ENCODE measurements around the gene ARHGDIB. TPM values are rescaled to one million over a fixed set of nuclear protein-coding genes. Genes with fewer than 3 reads are reported as not detected.

ARHGDIB gene
- total RNA-seq, 1 donor from 2014 or later, result 19.0 TPM

DNA sequence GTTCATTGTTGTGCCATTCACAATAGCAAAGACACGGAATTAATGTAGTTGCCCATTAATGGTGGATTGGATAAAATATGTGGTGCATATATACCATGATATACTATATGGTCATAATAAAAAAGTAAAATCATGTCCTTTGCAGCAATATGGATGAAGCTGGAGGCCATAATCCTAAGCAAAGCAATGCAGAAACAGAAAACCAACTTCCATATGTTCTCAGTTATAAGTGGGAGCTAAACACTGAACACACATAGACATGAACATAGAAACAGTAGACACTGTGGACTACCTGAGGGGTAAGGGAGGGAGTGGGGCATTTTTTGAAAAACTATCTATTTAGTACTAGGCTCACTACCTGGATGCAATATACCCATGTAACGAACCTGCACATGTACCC, 20.0 kb downstream of the ARHGDIB start:
- Histone ChIP-seq H3K27ac (ENCODE audit: low read depth, low read length) (no peak overlapping the region), H3K4me3 (ENCODE audit: insufficient read depth, low read depth, low read length) (no peak overlapping the region), H3K79me2 (ENCODE audit: insufficient read depth, low read length) (no peaks in the 10 kb centered on the region), H3K27me3 (ENCODE audit: insufficient read depth, low read length) (no peaks in the 10 kb centered on the region), H2AFZ (ENCODE audit: low read depth, low read length) (no peak overlapping the region), H3K4me1 (ENCODE audit: insufficient read depth, low read length) (no peaks in the 10 kb centered on the region), H4K20me1 (ENCODE audit: insufficient read depth, low read length) (no peaks in the 10 kb centered on the region), H3K4me2 (ENCODE audit: low read length) (no peak overlapping the region), H3K36me3 (ENCODE audit: insufficient read depth, low read length) (no peaks in the 10 kb centered on the region), H3K9ac (ENCODE audit: low read length) (no peak overlapping the region), H3K9me3 (ENCODE audit: insufficient read depth, low read depth, low read length) (no peaks in the 10 kb centered on the region)
- peaks cover 3% of the 10 kb centered on the region for H3K9me3 Mint-ChIP-seq (ENCODE audit: unreplicated experiment)
- FAIRE-seq (no peak), DNase-seq (ENCODE audit: low read depth) (no peak)
- H3K27ac Mint-ChIP-seq (ENCODE audit: unreplicated experiment), result no peak overlapping the region
- H3K4me1 Mint-ChIP-seq (ENCODE audit: low read depth, unreplicated experiment), result no peaks in the 10 kb centered on the region
- TF ChIP-seq, protein P1, sequence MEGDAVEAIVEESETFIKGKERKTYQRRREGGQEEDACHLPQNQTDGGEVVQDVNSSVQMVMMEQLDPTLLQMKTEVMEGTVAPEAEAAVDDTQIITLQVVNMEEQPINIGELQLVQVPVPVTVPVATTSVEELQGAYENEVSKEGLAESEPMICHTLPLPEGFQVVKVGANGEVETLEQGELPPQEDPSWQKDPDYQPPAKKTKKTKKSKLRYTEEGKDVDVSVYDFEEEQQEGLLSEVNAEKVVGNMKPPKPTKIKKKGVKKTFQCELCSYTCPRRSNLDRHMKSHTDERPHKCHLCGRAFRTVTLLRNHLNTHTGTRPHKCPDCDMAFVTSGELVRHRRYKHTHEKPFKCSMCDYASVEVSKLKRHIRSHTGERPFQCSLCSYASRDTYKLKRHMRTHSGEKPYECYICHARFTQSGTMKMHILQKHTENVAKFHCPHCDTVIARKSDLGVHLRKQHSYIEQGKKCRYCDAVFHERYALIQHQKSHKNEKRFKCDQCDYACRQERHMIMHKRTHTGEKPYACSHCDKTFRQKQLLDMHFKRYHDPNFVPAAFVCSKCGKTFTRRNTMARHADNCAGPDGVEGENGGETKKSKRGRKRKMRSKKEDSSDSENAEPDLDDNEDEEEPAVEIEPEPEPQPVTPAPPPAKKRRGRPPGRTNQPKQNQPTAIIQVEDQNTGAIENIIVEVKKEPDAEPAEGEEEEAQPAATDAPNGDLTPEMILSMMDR (IDR thresholded peaks at IDR 0.05; ENCODE audit: insufficient read depth, low read depth, low read length), result no peak
- no peak for TF ChIP-seq EZH2 (IDR thresholded peaks at IDR 0.05; ENCODE audit: insufficient read depth, low read length)
- H3K36me3 Mint-ChIP-seq (ENCODE audit: low read depth, unreplicated experiment), result peaks cover 15% of the 10 kb centered on the region
- no peak overlapping the region for H3K4me3 Mint-ChIP-seq (ENCODE audit: unreplicated experiment)
- H3K27me3 Mint-ChIP-seq (ENCODE audit: low read depth, unreplicated experiment), result no peaks in the 10 kb centered on the region

DNA sequence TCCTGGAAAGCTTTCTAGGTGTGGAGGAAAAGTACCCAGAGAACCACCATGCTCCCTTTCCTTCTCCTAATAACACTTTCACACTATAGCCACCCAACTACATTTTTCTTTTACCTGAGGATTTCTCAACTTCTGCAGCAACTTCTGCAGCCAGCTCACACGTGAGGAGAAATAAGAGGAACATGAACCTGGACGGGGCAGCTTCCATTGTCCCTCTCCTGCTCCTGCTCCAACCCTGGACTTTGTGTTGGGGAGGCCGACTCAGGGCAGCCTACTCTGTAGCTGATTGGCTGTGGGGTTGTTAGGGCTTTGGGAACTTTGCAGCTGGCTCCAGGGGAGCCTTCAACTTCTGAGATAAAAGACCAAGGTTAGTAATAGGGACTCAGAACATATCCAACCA, 23.1 kb downstream of the ARHGDIB start, which contains the start of gene ERP27:
Gene ERP27 (minus strand): TSS at position 237 of the 400 bp plus-strand sequence. CDS start 29 bp downstream, at position 208.
- no peaks in the 10 kb centered on the region for H3K36me3 ChIP-seq (ENCODE audit: insufficient read depth, low read length)
- H3K36me3 Mint-ChIP-seq (ENCODE audit: low read depth, unreplicated experiment), result peaks cover 10% of the 10 kb centered on the region
- H3K9ac ChIP-seq (ENCODE audit: low read length), result no peak within 1 kb of the TSS
- H3K4me3 Mint-ChIP-seq (ENCODE audit: unreplicated experiment), result no peak within 1 kb of the TSS
- FAIRE-seq (no peak), DNase-seq (ENCODE audit: low read depth) (no peak)
- no peak within 1 kb of the TSS for H2AFZ ChIP-seq (ENCODE audit: low read depth, low read length)
- no peaks in the 10 kb centered on the region for H3K9me3 ChIP-seq (ENCODE audit: insufficient read depth, low read depth, low read length)
- peaks cover 3% of the 10 kb centered on the region for H3K9me3 Mint-ChIP-seq (ENCODE audit: unreplicated experiment)
- TF ChIP-seq EZH2 (IDR thresholded peaks at IDR 0.05; ENCODE audit: insufficient read depth, low read length), result no peak
- TF ChIP-seq, protein P1 (IDR thresholded peaks at IDR 0.05; ENCODE audit: insufficient read depth, low read depth, low read length), result no peak
- peaks cover 6% of the 10 kb centered on the region for H3K4me1 Mint-ChIP-seq (ENCODE audit: low read depth, unreplicated experiment)
- no peaks in the 10 kb centered on the region for H3K27me3 Mint-ChIP-seq (ENCODE audit: low read depth, unreplicated experiment)
- no peaks in the 10 kb centered on the region for H3K79me2 ChIP-seq (ENCODE audit: insufficient read depth, low read length)
- H3K4me3 ChIP-seq (ENCODE audit: insufficient read depth, low read depth, low read length), result no peak within 1 kb of the TSS
- no peak within 1 kb of the TSS for H3K4me2 ChIP-seq (ENCODE audit: low read length)
- H3K27me3 ChIP-seq (ENCODE audit: insufficient read depth, low read length), result no peaks in the 10 kb centered on the region
- H3K4me1 ChIP-seq (ENCODE audit: insufficient read depth, low read length), result no peaks in the 10 kb centered on the region
- no peaks in the 10 kb centered on the region for H4K20me1 ChIP-seq (ENCODE audit: insufficient read depth, low read length)
- H3K27ac ChIP-seq (ENCODE audit: low read depth, low read length), result no peak within 1 kb of the TSS
- H3K27ac Mint-ChIP-seq (ENCODE audit: unreplicated experiment), result peak within 1 kb of the TSS; percentile 71

DNA sequence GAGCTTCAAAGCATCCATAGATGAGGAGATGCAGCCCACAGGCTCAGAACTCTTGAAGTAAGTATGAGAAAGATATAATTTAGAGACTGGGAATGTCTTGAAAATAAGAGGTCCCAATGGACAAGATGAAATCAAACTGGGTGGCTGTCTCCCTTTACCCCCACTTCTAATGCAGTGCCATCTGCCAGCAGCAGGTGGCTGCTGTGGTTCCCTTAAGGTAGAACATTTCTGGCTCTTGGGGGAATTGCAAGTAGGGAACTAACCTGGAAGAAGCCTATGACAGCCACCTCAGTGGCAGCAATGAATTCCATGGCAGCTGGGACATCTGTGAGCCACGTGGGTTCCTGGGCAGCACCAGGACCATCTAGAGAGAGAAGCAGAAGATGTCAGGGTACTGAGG, 23.7 kb downstream of the ARHGDIB start:
- no peak overlapping the region for H2AFZ ChIP-seq (ENCODE audit: low read depth, low read length)

More for the DNA sequence above, 23.7 kb downstream of the ARHGDIB start:
- H3K27ac Mint-ChIP-seq (ENCODE audit: unreplicated experiment), result peak overlapping the region; percentile 71
- H4K20me1 ChIP-seq (ENCODE audit: insufficient read depth, low read length), result no peaks in the 10 kb centered on the region
- H3K27me3 Mint-ChIP-seq (ENCODE audit: low read depth, unreplicated experiment), result no peaks in the 10 kb centered on the region
- H3K27ac ChIP-seq (ENCODE audit: low read depth, low read length), result no peak overlapping the region
- H3K9ac ChIP-seq (ENCODE audit: low read length), result no peak overlapping the region
- H3K4me2 ChIP-seq (ENCODE audit: low read length), result no peak overlapping the region
- H3K79me2 ChIP-seq (ENCODE audit: insufficient read depth, low read length), result no peaks in the 10 kb centered on the region
- H3K27me3 ChIP-seq (ENCODE audit: insufficient read depth, low read length), result no peaks in the 10 kb centered on the region
- H3K4me3 ChIP-seq (ENCODE audit: insufficient read depth, low read depth, low read length), result no peak overlapping the region
- H3K9me3 ChIP-seq (ENCODE audit: insufficient read depth, low read depth, low read length), result no peaks in the 10 kb centered on the region
- H3K36me3 ChIP-seq (ENCODE audit: insufficient read depth, low read length), result no peaks in the 10 kb centered on the region
- TF ChIP-seq, protein P1 (IDR thresholded peaks at IDR 0.05; ENCODE audit: insufficient read depth, low read depth, low read length), result no peak
- TF ChIP-seq EZH2 (IDR thresholded peaks at IDR 0.05; ENCODE audit: insufficient read depth, low read length), result no peak
- no peak overlapping the region for H3K4me3 Mint-ChIP-seq (ENCODE audit: unreplicated experiment)
- DNase-seq (ENCODE audit: low read depth) (no peak), FAIRE-seq (no peak)
- peaks cover 8% of the 10 kb centered on the region for H3K36me3 Mint-ChIP-seq (ENCODE audit: low read depth, unreplicated experiment)
- H3K9me3 Mint-ChIP-seq (ENCODE audit: unreplicated experiment), result peaks cover 3% of the 10 kb centered on the region
- peaks cover 6% of the 10 kb centered on the region for H3K4me1 Mint-ChIP-seq (ENCODE audit: low read depth, unreplicated experiment)
- H3K4me1 ChIP-seq (ENCODE audit: insufficient read depth, low read length), result no peaks in the 10 kb centered on the region

All from astrocyte (in vitro differentiated cells and primary cell).